VCaP (cell line): ENCODE measurements around the gene TUBB1.
A peak's percentile ranks its signal among the peaks of the same experiment; 100 is the strongest.

Source experiments
- H3K27ac ChIP-seq: fragments of 450-650 bp; 2 replicates; pipeline ENCODE4 v1.5.1; 2017
- CTCF ChIP-seq: fragments of 450-650 bp; conservative IDR thresholded peaks from 2 replicates; pipeline ENCODE4 v1.5.1; 2017; ENCODE audit warnings: mild to moderate bottlenecking, moderate library complexity

TUBB1 gene

GRCh38 chr20:59048681-59049030 lies 29.4 kb downstream of the TUBB1 start:
- no peak overlapping the region for H3K27ac ChIP-seq
- TF ChIP-seq CTCF = no peak

GRCh38 chr20:59050437-59050836 lies 31.2 kb downstream of the TUBB1 start:
- no peak for TF ChIP-seq CTCF
- H3K27ac ChIP-seq = no peak overlapping the region

GRCh38 chr20:59051666-59052185 lies 32.5 kb downstream of the TUBB1 start:
- no peak for TF ChIP-seq CTCF

GRCh38 chr20:59055302-59055701 lies 36.1 kb downstream of the TUBB1 start:
- no peak overlapping the region for H3K27ac ChIP-seq
- TF ChIP-seq CTCF = peak; percentile 73

More at GRCh38 chr20:59051666-59052185, 32.5 kb downstream of the TUBB1 start:
- H3K27ac ChIP-seq = no peak overlapping the region

- no peak overlapping the region for H3K27ac ChIP-seq
- TF ChIP-seq CTCF = no peak
Observed at GRCh38 chr20:59062081-59062480, 42.9 kb downstream of the TUBB1 start.

- no peak overlapping the region for H3K27ac ChIP-seq
- TF ChIP-seq CTCF = no peak
Observed at GRCh38 chr20:59063358-59064213, 44.4 kb downstream of the TUBB1 start.

- TF ChIP-seq CTCF = no peak
- H3K27ac ChIP-seq = no peak overlapping the region
Observed at GRCh38 chr20:59064214-59064722, 45.0 kb downstream of the TUBB1 start.
